Cardiac fibroblast (primary cell): Measurements from ENCODE around the gene IPCEF1.

Experiments
- DNase-seq, 2 donors: peaks; one replicate each; pipeline versions ENCODE4 v3.0.0 to v3.0.0-alpha.2; 2010; ENCODE audit warnings: low read depth in 2 of 2
- H3K4me3 ChIP-seq, 2 donors: replicated peaks in 1 of 2; 1 replicate in 1 of 2; 2 replicates in 1 of 2; pipeline ENCODE4 v1.5.1; 2011; ENCODE audit warnings: low read depth in 2 of 2, low read length in 2 of 2, mild to moderate bottlenecking in 2 of 2, moderate library complexity in 1 of 2
- TF ChIP-seq, protein P1 (sequence below): IDR thresholded peaks from one replicate; pipeline ENCODE4 v1.5.1; 2011; ENCODE audit warnings: low read depth, mild to moderate bottlenecking, low read length, inconsistent platforms

IPCEF1 gene

DNA sequence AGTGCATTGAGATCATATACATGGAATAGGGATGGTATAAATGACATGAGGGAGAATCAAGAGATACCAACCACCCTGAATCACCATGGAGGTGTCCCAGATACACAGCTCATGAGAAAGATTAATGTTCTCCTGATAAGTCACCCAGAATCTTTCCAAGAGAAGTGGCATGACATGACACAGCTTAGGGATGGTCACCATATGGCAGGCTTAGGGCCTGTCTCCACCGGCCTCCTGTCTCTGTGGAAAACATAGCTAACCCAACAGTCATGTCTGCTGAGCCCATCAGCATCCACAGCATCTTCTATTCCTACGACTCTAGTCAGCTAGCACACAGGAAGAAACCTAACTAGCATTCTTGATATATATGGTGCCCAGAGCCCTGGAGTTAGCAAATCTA lies 133.3 kb downstream of the IPCEF1 start:
- TF ChIP-seq, protein P1, sequence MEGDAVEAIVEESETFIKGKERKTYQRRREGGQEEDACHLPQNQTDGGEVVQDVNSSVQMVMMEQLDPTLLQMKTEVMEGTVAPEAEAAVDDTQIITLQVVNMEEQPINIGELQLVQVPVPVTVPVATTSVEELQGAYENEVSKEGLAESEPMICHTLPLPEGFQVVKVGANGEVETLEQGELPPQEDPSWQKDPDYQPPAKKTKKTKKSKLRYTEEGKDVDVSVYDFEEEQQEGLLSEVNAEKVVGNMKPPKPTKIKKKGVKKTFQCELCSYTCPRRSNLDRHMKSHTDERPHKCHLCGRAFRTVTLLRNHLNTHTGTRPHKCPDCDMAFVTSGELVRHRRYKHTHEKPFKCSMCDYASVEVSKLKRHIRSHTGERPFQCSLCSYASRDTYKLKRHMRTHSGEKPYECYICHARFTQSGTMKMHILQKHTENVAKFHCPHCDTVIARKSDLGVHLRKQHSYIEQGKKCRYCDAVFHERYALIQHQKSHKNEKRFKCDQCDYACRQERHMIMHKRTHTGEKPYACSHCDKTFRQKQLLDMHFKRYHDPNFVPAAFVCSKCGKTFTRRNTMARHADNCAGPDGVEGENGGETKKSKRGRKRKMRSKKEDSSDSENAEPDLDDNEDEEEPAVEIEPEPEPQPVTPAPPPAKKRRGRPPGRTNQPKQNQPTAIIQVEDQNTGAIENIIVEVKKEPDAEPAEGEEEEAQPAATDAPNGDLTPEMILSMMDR, result no peak
- DNase-seq, result no peak
- H3K4me3 ChIP-seq, result no peak overlapping the region

- DNase-seq, result no peak
- TF ChIP-seq, protein P1, result no peak
Observed at GRCh38 chr6:154222716-154223115, 133.9 kb downstream of the IPCEF1 start.

GRCh38 chr6:154219250-154219649 lies 137.4 kb downstream of the IPCEF1 start:
- no peak for DNase-seq
- no peak overlapping the region for H3K4me3 ChIP-seq
- TF ChIP-seq, protein P1, result no peak

More at GRCh38 chr6:154222716-154223115, 133.9 kb downstream of the IPCEF1 start:
- no peak overlapping the region for H3K4me3 ChIP-seq

DNA sequence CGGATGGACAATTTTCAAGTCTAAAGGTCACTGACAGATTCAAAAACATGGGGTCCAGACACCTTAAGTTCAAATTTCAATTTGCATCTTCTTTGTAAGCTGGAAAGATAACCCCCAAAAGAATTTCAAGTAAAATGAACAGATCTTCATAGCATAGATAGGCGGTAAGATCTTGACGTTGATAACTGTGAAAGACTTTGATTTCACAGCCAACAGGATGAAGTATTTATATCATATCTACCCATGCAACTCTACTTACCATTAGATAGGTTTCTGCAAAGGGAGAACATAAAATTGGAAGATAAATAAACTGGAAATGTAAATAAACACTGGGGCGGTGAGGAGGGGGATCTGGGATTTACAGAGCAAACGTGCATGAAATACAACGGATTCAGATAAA lies 137.8 kb downstream of the IPCEF1 start:
- no peak for DNase-seq
- H3K4me3 ChIP-seq, result no peak overlapping the region
- TF ChIP-seq, protein P1, result no peak

DNA sequence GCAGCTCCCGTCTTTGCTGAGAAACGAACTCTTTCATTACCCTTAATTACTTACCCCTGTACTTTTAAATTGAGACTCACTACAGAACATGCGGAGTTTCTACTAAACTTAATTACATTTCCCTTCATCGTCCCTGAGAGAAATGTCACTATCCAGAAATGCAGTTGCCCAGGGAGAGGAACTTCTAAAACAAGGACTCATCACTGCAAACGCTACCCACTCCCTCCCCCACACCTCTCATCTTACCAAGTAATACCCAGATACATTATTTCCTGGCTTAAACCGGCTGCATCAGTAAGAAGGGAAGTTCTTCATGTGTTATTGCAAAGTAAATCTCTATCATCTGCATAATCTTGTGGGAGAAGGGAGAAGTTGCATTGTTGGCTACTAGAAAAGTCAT lies 138.3 kb downstream of the IPCEF1 start:
- H3K4me3 ChIP-seq, result no peak overlapping the region
- no peak for DNase-seq
- TF ChIP-seq, protein P1, result no peak

GRCh38 chr6:154213782-154214181 lies 142.8 kb downstream of the IPCEF1 start:
- H3K4me3 ChIP-seq, result no peak overlapping the region
- TF ChIP-seq, protein P1, result no peak
- no peak for DNase-seq

GRCh38 chr6:154210678-154211077 lies 145.9 kb downstream of the IPCEF1 start:
- no peak for DNase-seq
- TF ChIP-seq, protein P1, result no peak
- H3K4me3 ChIP-seq, result no peak overlapping the region
